ENCODE data around the gene MED12L.

DNA sequence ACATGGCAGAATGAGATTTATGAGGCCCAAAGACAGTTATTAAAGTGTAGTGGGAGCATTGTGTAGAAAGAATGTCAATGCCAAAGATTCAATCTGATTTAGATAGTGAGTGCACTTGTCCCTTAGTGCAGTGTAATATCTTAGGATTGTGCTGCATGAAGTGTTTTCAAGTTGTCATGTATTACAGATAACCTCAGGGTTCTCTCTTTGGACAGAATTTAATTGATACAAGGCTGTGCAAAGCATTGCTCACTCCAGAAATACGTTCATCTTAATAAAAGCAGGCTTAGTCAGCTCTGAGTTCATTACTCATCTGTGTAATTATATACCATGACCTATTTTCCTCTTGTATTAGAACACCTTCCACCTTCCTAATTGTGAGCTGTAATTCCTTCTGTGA lies 133.6 kb downstream of the MED12L start:
- TF ChIP-seq POLR2A (IDR thresholded peaks at IDR 0.05) (no peak), POLR2AphosphoS5 (IDR thresholded peaks at IDR 0.05) (no peak), EP300 (IDR thresholded peaks at IDR 0.05) (no peak)
- TF ChIP-seq, protein P1, sequence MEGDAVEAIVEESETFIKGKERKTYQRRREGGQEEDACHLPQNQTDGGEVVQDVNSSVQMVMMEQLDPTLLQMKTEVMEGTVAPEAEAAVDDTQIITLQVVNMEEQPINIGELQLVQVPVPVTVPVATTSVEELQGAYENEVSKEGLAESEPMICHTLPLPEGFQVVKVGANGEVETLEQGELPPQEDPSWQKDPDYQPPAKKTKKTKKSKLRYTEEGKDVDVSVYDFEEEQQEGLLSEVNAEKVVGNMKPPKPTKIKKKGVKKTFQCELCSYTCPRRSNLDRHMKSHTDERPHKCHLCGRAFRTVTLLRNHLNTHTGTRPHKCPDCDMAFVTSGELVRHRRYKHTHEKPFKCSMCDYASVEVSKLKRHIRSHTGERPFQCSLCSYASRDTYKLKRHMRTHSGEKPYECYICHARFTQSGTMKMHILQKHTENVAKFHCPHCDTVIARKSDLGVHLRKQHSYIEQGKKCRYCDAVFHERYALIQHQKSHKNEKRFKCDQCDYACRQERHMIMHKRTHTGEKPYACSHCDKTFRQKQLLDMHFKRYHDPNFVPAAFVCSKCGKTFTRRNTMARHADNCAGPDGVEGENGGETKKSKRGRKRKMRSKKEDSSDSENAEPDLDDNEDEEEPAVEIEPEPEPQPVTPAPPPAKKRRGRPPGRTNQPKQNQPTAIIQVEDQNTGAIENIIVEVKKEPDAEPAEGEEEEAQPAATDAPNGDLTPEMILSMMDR (IDR thresholded peaks at IDR 0.05): no peak

Measured in gastroesophageal sphincter (tissue), 3 donors.